ENCODE data around the gene TIE1.
A peak's percentile ranks its signal among the peaks of the same experiment; 100 is the strongest.

- TF ChIP-seq CTCF (IDR thresholded peaks at IDR 0.05) (no peak), POLR2AphosphoS5 (IDR thresholded peaks at IDR 0.05) (peak; percentile 59 to 80)
Observed at GRCh38 chr1:43270421-43271095, 30.2 kb upstream of the TIE1 start.

All from upper lobe of left lung (tissue), 4 donors.